ENCODE results near the gene CPS1.

- TF ChIP-seq, protein P1, sequence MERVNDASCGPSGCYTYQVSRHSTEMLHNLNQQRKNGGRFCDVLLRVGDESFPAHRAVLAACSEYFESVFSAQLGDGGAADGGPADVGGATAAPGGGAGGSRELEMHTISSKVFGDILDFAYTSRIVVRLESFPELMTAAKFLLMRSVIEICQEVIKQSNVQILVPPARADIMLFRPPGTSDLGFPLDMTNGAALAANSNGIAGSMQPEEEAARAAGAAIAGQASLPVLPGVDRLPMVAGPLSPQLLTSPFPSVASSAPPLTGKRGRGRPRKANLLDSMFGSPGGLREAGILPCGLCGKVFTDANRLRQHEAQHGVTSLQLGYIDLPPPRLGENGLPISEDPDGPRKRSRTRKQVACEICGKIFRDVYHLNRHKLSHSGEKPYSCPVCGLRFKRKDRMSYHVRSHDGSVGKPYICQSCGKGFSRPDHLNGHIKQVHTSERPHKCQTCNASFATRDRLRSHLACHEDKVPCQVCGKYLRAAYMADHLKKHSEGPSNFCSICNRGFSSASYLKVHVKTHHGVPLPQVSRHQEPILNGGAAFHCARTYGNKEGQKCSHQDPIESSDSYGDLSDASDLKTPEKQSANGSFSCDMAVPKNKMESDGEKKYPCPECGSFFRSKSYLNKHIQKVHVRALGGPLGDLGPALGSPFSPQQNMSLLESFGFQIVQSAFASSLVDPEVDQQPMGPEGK (tag by site-specific recombination; IDR thresholded peaks at IDR 0.05) = no peak
- TF ChIP-seq PRDM4 (tag by site-specific recombination; IDR thresholded peaks at IDR 0.05) (no peak), ZBTB7A (tag by site-specific recombination; IDR thresholded peaks at IDR 0.05; ENCODE audit: low read depth) (no peak), ZNF544 (tag by site-specific recombination; IDR thresholded peaks at IDR 0.05) (no peak), MYNN (tag by site-specific recombination; IDR thresholded peaks at IDR 0.05; ENCODE audit: borderline replicate concordance) (no peak), BCL11B (tag by site-specific recombination; IDR thresholded peaks at IDR 0.05; ENCODE audit: low read depth) (no peak), TRIM28 (IDR thresholded peaks at IDR 0.05; ENCODE audit: borderline replicate concordance, low read length) (no peak), ZBTB20 (tag by site-specific recombination; IDR thresholded peaks at IDR 0.05) (no peak), REST (tag by site-specific recombination; IDR thresholded peaks at IDR 0.05) (no peak), ZNF394 (tag by site-specific recombination; IDR thresholded peaks at IDR 0.05; ENCODE audit: borderline replicate concordance) (no peak)
- TF ChIP-seq, protein P2, sequence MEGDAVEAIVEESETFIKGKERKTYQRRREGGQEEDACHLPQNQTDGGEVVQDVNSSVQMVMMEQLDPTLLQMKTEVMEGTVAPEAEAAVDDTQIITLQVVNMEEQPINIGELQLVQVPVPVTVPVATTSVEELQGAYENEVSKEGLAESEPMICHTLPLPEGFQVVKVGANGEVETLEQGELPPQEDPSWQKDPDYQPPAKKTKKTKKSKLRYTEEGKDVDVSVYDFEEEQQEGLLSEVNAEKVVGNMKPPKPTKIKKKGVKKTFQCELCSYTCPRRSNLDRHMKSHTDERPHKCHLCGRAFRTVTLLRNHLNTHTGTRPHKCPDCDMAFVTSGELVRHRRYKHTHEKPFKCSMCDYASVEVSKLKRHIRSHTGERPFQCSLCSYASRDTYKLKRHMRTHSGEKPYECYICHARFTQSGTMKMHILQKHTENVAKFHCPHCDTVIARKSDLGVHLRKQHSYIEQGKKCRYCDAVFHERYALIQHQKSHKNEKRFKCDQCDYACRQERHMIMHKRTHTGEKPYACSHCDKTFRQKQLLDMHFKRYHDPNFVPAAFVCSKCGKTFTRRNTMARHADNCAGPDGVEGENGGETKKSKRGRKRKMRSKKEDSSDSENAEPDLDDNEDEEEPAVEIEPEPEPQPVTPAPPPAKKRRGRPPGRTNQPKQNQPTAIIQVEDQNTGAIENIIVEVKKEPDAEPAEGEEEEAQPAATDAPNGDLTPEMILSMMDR (tag by site-specific recombination; IDR thresholded peaks at IDR 0.05) = no peak
Measured at GRCh38 chr2:210667711-210668110, 111.3 kb downstream of the CPS1 start.
